DMS114 treated with DMSO at 0.1 percent for 48 hours (cell line): Measurements from ENCODE around the gene FAF1.

ENCODE experiments used
- DNase-seq: peaks from one replicate; lab custom pipeline; 2025; ENCODE audit not compliant: unreplicated experiment; lab: John Stamatoyannopoulos, UW

FAF1 gene

GRCh38 chr1:50978144-50978851 is 18.2 kb upstream of the FAF1 start:
- peak; percentile 27 for DNase-seq

GRCh38 chr1:50977575-50978143 is 17.6 kb upstream of the FAF1 start:
- peak; percentile 20 for DNase-seq

- DNase-seq = peak; percentile 44
Measured at GRCh38 chr1:50976890-50977574, 17.0 kb upstream of the FAF1 start.

DNA sequence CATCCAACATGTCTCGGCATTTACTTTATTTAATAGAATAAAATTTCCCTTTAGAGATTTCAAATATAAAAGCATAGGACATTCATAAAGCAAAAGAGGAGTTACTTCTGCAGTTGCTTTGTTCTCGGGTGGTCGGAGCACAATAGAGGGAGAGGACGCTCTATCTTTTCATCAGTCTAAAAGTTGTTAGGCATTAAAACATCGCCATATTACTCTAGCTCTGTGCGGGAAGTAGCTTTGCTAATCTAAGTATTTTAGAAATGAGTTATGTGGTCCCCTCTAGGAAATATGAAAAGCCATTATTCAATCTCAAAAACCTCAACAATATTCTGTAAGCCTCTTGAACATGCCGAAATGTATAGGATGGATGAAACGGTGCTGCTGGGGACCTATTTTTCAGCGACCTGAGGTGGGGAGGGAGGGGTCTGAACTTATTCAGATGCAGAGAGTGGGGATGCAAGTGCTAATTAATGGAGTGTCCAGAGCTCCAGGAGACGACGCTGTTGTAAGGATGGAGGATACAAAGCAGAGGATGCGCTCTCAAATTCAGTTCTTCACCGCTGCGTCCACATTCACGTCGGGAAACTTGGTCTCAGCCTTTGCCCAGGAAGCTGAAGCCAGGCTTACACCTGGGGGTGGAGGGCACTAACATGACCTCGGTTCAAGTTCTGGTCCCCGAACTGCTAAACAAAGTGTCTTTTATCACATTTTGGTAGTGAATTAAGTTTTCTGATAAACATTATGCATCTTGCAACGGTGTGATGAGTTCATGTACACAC is 16.2 kb upstream of the FAF1 start:
- no peak for DNase-seq

DNA sequence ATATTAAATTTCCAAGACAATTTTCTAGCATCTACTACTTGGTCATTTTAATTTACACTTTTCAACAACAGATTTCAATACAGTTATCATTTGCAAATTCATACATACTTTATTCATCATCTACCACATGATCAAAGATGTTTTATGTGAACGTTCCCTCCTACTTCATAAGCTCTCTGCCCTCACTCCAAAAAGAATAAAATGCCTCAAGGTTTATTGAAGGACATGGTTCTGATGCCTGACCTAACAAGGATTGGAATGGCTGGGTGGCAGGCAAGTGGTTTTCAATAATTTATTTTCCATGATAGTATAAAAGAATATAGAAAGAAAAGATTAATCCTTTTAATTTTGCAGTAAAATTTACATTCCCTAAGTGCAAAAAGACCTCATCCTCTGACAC is 15.4 kb upstream of the FAF1 start:
- no peak for DNase-seq

DNA sequence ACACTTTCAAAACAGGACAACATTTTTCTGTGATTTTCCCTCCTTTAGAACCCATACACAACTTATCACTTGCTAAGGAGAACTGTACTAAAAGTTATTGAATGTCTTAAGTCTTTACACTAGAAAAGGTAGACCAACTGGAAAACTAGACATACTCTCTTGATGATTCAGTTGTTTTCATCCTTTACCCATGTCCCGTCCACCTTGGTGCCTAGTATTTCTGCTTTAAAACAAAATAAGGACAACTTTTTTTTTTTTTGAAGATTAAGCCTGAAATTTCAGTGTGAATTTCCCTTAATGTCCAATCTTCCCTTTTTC is 14.5 kb upstream of the FAF1 start:
- DNase-seq = no peak

GRCh38 chr1:50973875-50974617 is 14.0 kb upstream of the FAF1 start:
- DNase-seq = no peak

DNA sequence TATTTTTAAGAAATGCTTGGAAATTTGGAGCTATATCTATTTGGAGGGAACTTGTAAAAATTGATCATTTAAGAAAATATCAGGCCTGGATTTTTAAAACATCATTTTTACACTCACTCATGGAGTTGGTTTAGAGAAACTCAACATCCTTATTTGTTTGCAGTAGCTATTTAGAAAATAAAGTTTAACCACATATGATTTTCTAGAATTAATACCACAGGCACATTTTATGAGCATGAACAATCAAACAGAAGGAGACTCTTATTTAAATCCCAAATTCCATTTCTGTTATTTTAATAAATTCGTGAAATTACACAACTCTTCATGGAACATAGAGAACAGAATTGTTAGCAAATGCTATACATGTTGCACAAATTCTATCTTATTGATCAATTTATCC is 13.2 kb upstream of the FAF1 start:
- no peak for DNase-seq

DNA sequence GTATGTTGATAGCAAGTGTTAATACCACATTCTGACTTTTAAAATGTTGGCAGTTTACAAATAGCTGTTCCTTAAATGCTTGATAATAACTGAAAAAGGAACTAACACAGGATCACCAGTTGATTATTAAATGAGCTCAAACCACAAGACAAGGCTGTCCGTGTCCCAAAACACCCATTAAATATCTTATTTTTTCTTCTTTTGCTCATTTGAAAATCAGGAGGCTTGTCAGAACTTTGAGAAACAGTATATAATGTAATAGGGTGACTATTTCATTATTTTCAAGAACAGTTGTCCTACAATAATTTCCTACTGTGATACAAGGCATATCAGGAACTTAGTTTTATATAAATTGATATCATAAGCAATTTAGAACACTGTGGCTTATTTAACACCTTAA is 12.7 kb upstream of the FAF1 start:
- DNase-seq = no peak

DNA sequence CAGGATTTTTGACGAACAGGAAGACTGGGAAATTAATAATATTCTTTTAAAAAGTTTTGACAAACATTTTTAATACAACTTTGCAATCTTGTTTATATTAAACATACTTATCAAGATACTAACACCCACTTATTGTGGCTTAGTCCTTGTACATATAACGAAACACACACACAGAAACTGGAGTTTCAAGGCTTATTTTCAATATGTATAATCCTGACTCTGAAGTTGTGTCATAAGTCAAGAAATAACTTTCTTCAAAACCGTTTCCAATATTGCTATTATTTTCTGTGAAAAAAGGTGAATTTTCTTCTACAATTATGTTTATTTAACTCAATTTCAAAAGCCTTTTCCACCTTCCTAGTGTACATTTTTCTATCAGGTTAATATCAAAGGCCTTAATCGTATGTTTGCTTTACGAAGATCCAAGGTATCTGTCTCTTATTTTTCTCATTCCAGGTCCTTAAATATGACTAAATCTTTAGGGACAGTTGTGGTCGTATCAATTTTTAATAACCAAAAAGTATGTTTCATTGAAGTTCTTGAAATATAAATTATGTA is 11.8 kb upstream of the FAF1 start:
- DNase-seq = no peak

GRCh38 chr1:50970931-50971582 is 11.0 kb upstream of the FAF1 start:
- no peak for DNase-seq

- no peak for DNase-seq
Measured at GRCh38 chr1:50970509-50970887, 10.4 kb upstream of the FAF1 start.

GRCh38 chr1:50969611-50970508 is 9.8 kb upstream of the FAF1 start, which contains the start of gene CDKN2C:
TSS of gene CDKN2C (plus strand) at chr1:50970245. CDS start at chr1:50970369, 124 bp downstream.
- peak; percentile 82 for DNase-seq

- no peak for DNase-seq
Measured at GRCh38 chr1:50968821-50969610, 8.9 kb upstream of the FAF1 start.

- peak; percentile 90 for DNase-seq
Measured at GRCh38 chr1:50968158-50968820, 8.2 kb upstream of the FAF1 start.

GRCh38 chr1:50967416-50968157 is 7.5 kb upstream of the FAF1 start:
- peak; percentile 38 for DNase-seq

DNA sequence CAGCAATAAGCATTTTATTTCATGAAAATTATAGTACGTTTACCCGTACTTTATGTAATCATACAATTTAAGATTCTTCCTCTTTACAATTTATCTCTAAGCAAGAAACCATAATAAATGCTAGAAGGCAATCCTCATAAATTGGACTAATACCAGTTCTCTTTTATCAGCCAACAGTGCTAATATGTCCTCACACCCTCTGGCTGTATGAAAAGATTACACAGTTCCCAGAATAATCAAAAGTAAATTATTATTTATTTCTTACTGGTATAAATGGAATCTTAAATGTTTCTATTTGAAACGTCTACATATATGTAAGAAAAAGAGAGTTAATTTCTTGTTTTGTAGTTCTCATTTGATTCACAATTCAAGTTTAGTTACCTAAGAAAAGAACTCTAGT is 6.9 kb upstream of the FAF1 start:
- DNase-seq = no peak
